Aorta (tissue), 5 donors: ENCODE measurements around the gene MAB21L4. TPM values are rescaled to one million over a fixed set of nuclear protein-coding genes. Genes with fewer than 3 reads are reported as not detected.

Experiments used
- ATAC-seq: fragments of 200-7000 bp; cut with Tn5 transposase; one replicate; pipeline ENCODE4 v1.9.1; 2022; ENCODE audit warnings: moderate library complexity; ENCODE audit not compliant: low FRiP score
- DNase-seq, 2 donors: peaks; one replicate each; pipeline ENCODE4 v3.0.0-alpha.2; 2020
- H3K27ac ChIP-seq, 2 donors: one replicate each; pipeline ENCODE4 v1.5.1; 2013; ENCODE audit warnings: low read length in 2 of 2, mild to moderate bottlenecking in 2 of 2, moderate library complexity in 2 of 2, control low read depth in 1 of 2, inconsistent platforms in 1 of 2, low read depth in 1 of 2
- H3K27me3 ChIP-seq, 2 donors: one replicate each; pipeline ENCODE4 v1.6.1; 2013; ENCODE audit warnings: control low read depth in 1 of 2, low read length in 1 of 2, mild to moderate bottlenecking in 1 of 2, moderate library complexity in 1 of 2; ENCODE audit not compliant: insufficient read depth in 2 of 2, control insufficient read depth in 1 of 2
- H3K36me3 ChIP-seq, 2 donors: one replicate each; pipeline ENCODE4 v1.6.1; 2013; ENCODE audit warnings: control low read depth in 1 of 2, low read length in 1 of 2, mild to moderate bottlenecking in 1 of 2; ENCODE audit not compliant: insufficient read depth in 2 of 2, control insufficient read depth in 1 of 2
- H3K4me1 ChIP-seq, 2 donors: one replicate each; pipeline ENCODE4 v1.6.1; 2013; ENCODE audit warnings: low read length in 2 of 2, control low read depth in 1 of 2, mild to moderate bottlenecking in 1 of 2, moderate library complexity in 1 of 2; ENCODE audit not compliant: insufficient read depth in 2 of 2, control insufficient read depth in 1 of 2
- H3K4me3 ChIP-seq, 2 donors: one replicate each; pipeline ENCODE4 v1.5.1; 2013; ENCODE audit warnings: low read length in 2 of 2, control low read depth in 1 of 2, mild to moderate bottlenecking in 1 of 2
- H3K9me3 ChIP-seq: one replicate; pipeline ENCODE4 v1.6.1; 2013; ENCODE audit warnings: mild to moderate bottlenecking, low read length; ENCODE audit not compliant: control insufficient read depth
- WGBS, 2 donors: extraction: QIAGEN DNeasy Blood & Tissue Kit; methylation state at CpG; one replicate each; pipeline ENCODE4 v1.1.7; 2013; 5-methylcytosine and 5-hydroxymethylcytosine counted together
- intact Hi-C, 2 donors: fragments of 100-400 bp; cut with DNase I; formaldehyde crosslinking; loops; one replicate each; pipeline versions ENCODE4 v1.14.2 to v1.15.0; 2022
- polyA plus RNA-seq, 2 donors: library from polyadenylated mRNA; stranded (reverse); fragments of 200-250 nt; gene quantifications; one replicate each; pipeline ENCODE4 v1.2.3, GENCODE V29; 2013
- total RNA-seq, 2 donors: library from RNA; stranded (reverse); fragmentation: NEBNext Ultra II Directional; extraction: Animal tissue kit (Norgen Biotek cat#: 25700); gene quantifications; one replicate each; pipeline ENCODE4 v1.2.1, GENCODE V29; 2021
- donor health status: healthy with polysubstance abuse.
- donor health status: Bipolar disorder and iron deficiency.
- donor health status: DM: no; HTN: no; CAD: no.
- donor health status: DM: no; HTN: no; CAD: no.
- donor health status: DM: yes; HTN: yes; CAD: no.

MAB21L4 gene
- total and polyA plus RNA-seq, 4 donors: 5.5 TPM; not detected in 3

GRCh38 chr2:240886678-240887609 lies 9.0 kb downstream of the MAB21L4 start:
- no peaks in the 10 kb centered on the region for H3K4me1 ChIP-seq
- ATAC-seq: no peak
- WGBS, 2 donors: 80 to 86% methylated on average over 18 of the region's 18 CpGs
- H3K27ac ChIP-seq: no peak overlapping the region
- H3K27me3 ChIP-seq: no peaks in the 10 kb centered on the region
- no peaks in the 10 kb centered on the region for H3K36me3 ChIP-seq
- H3K4me3 ChIP-seq: no peak overlapping the region
- peak in 1 of 2 donors; percentile 32 for DNase-seq
- intact Hi-C loops: no loop called here
- H3K9me3 ChIP-seq: no peaks in the 10 kb centered on the region

- ATAC-seq: no peak
- no peaks in the 10 kb centered on the region for H3K27me3 ChIP-seq
- no peaks in the 10 kb centered on the region for H3K36me3 ChIP-seq
- intact Hi-C loops: no loop called here
- 85 to 86% methylated on average over 5 of the region's 5 CpGs for WGBS, 2 donors
- no peaks in the 10 kb centered on the region for H3K4me1 ChIP-seq
- no peak for DNase-seq
- no peak overlapping the region for H3K27ac ChIP-seq
- no peaks in the 10 kb centered on the region for H3K9me3 ChIP-seq
- no peak overlapping the region for H3K4me3 ChIP-seq
Observed at GRCh38 chr2:240886023-240886565, 9.9 kb downstream of the MAB21L4 start.

DNA sequence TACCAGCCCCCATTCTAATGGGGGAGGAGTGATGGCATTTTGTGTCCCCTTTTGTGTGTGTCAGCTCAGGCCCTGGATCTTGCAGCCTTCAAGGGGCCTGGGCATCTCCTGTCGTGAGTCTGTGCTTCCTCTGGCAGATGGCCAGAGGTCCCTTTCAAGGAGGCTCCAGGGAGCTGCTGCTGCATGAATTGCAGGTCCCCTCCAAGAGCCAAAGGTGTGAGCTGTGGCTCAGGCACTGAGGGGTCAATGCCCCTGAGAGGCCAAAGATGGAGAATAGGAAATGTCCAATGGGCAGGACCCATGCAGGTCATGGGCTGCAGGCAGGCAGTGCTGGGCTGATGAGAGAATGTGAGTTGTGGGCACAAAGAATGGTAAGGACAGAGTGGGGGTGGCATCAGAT lies 10.4 kb downstream of the MAB21L4 start:
- no peaks in the 10 kb centered on the region for H3K4me1 ChIP-seq
- H3K36me3 ChIP-seq: no peaks in the 10 kb centered on the region

DNA sequence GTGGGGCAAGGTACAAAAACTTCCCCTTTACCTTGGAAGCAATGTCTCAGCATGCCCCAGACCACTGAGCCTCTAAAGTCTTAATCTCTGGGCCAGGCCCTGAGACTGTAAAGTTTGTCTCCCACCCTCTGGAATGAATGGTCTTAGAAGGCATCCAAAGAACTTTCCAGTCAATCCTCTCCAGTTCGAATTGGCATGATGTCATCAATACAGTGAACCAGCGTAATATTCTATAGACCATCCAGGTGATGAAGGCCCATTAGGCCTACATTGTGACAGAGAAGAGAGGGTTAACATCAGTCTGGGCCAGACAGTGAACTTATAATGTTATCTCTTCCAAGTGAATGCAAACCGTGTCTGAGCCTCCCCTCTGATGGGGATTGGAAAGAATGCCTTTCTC lies 11.2 kb downstream of the MAB21L4 start:
- H3K4me1 ChIP-seq: no peaks in the 10 kb centered on the region
- no peak overlapping the region for H3K27ac ChIP-seq
- no peak for ATAC-seq
- DNase-seq: no peak
- no peak overlapping the region for H3K4me3 ChIP-seq
- no peaks in the 10 kb centered on the region for H3K27me3 ChIP-seq
- H3K9me3 ChIP-seq: no peaks in the 10 kb centered on the region
- intact Hi-C loops: no loop called here
- no peaks in the 10 kb centered on the region for H3K36me3 ChIP-seq
- WGBS, 2 donors: 72 to 79% methylated on average over 3 of the region's 3 CpGs

More for the DNA sequence above, 10.4 kb downstream of the MAB21L4 start:
- WGBS, 2 donors: 42 to 72% methylated on average over 1 of the region's 1 CpG
- H3K9me3 ChIP-seq: no peaks in the 10 kb centered on the region
- H3K4me3 ChIP-seq: no peak overlapping the region
- intact Hi-C loops: no loop called here
- no peak overlapping the region for H3K27ac ChIP-seq
- DNase-seq (no peak), ATAC-seq (no peak)
- no peaks in the 10 kb centered on the region for H3K27me3 ChIP-seq

DNA sequence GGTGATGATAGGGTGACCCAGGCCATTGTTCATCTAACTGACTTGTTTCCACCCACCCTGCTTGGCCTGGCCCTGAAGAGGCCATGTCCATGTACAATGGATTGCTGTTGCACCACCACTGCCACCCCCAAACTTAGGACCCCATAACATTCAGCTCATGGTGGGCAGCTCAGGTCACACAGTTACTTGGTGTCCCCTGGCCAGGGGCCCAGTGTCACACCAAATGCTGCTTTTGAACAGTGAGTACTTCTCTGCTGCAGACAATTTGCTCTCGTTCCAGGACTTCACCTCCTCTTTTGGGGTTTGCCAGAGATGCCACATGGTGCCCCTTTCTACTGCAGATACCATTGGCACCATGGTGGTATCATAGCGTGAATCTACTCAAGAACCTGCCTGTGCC lies 11.7 kb downstream of the MAB21L4 start:
- WGBS, 2 donors: 89 to 92% methylated on average over 2 of the region's 2 CpGs
- no peak overlapping the region for H3K4me3 ChIP-seq
- ATAC-seq (no peak), DNase-seq (no peak)
- H3K4me1 ChIP-seq: no peaks in the 10 kb centered on the region
- no peaks in the 10 kb centered on the region for H3K36me3 ChIP-seq
- intact Hi-C loops: no loop called here
- no peaks in the 10 kb centered on the region for H3K9me3 ChIP-seq
- no peaks in the 10 kb centered on the region for H3K27me3 ChIP-seq
- H3K27ac ChIP-seq: no peak overlapping the region

DNA sequence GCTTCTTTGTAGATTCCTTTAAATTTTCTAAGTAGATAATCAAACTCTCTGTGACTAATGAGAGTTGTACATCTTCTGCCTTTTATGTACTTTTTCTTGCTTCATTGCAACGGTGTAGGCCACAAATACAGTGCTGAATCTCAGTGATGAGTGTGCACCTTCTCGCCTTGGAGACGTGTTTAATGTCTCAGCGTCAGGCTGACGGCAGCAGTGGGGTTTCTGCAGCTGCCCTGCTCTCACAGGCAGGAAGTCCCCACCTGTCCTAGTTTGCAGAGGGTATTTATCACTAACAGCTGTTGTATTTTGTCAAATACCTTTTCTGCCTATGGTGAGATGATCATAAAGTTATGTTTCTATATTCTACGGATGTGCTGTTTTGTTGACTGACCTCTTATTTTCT lies 14.0 kb downstream of the MAB21L4 start:
- H3K27me3 ChIP-seq: no peaks in the 10 kb centered on the region
- ATAC-seq (no peak), DNase-seq (no peak)
- no peaks in the 10 kb centered on the region for H3K4me1 ChIP-seq
- intact Hi-C loops: no loop called here
- WGBS, 2 donors: 61 to 62% methylated on average over 6 of the region's 6 CpGs
- no peak overlapping the region for H3K4me3 ChIP-seq
- H3K36me3 ChIP-seq: no peaks in the 10 kb centered on the region
- no peak overlapping the region for H3K27ac ChIP-seq
- no peaks in the 10 kb centered on the region for H3K9me3 ChIP-seq

DNA sequence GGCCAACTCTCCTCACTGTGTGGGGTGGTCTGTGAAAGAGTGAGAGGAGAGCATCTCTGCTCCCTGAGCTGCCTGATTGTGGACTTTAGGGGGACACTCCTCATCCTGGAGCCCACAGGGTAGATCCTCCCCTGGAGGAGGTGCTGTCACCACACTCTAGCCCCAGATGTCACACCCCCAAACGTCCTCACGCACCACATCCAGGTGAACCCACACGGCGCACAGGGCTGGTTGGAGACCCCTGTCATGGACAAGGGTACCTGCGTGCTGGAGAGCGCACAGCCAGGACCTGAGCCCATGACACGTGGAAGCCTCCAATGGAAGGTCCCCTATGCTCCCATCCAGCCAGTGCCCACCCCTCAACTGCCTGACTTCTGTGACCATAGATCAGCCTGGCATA lies 16.9 kb downstream of the MAB21L4 start:
- no peaks in the 10 kb centered on the region for H3K9me3 ChIP-seq
- H3K27ac ChIP-seq: no peak overlapping the region
- H3K4me1 ChIP-seq: no peaks in the 10 kb centered on the region
- no peaks in the 10 kb centered on the region for H3K27me3 ChIP-seq
- ATAC-seq (no peak), DNase-seq (no peak)
- intact Hi-C loops: no loop called here
- H3K4me3 ChIP-seq: no peak overlapping the region
- whole genome bisulfite sequencing, 2 donors: 77 to 85% methylated on average over 7 of the region's 7 CpGs
- H3K36me3 ChIP-seq: no peaks in the 10 kb centered on the region

DNA sequence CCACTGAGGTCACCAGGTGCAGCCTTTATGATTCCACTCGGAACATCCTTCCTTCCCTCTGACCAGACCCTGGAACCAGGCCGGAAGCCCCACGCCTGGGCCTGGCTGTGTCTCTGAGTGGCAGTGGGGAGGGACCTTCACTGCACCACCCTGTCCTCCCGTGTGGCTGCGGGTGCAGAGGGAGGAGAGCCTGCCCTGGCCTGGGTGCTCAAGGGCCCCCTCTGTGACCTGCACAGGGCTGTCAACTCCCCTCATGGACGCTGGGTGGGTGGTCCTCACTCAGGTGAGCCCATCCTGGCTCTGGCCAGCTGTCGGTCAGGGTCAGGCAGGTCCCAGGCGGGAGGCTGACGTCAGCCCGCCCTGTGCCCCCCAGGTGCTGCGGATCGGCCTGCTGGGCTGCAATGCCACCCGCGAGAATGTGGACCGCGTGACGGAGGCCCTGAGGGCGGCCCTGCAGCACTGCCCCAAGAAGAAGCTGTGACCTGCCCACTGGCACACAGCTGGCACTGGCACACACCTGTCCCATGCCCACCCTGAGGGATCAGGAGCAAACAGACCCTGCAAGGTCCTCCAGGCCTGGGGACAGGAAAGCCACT lies 17.5 kb downstream of the MAB21L4 start:
- ATAC-seq (no peak), DNase-seq (peak in 1 of 2 donors; percentile 31)
- Histone ChIP-seq H3K27ac (no peak overlapping the region), H3K36me3 (no peaks in the 10 kb centered on the region), H3K9me3 (no peaks in the 10 kb centered on the region), H3K4me1 (no peaks in the 10 kb centered on the region), H3K27me3 (no peaks in the 10 kb centered on the region), H3K4me3 (no peak overlapping the region)
- whole genome bisulfite sequencing, 2 donors: 88 to 91% methylated on average over 18 of the region's 18 CpGs
- intact Hi-C loops: no loop called here
